ENCODE measurements around the gene IGFBP5. TPM values are rescaled to one million over a fixed set of nuclear protein-coding genes. Genes with fewer than 3 reads are reported as not detected.

Gene IGFBP5
- total RNA-seq, 4 donors from 2014 or later, result 284 to 2,528 (median 672) TPM

DNA sequence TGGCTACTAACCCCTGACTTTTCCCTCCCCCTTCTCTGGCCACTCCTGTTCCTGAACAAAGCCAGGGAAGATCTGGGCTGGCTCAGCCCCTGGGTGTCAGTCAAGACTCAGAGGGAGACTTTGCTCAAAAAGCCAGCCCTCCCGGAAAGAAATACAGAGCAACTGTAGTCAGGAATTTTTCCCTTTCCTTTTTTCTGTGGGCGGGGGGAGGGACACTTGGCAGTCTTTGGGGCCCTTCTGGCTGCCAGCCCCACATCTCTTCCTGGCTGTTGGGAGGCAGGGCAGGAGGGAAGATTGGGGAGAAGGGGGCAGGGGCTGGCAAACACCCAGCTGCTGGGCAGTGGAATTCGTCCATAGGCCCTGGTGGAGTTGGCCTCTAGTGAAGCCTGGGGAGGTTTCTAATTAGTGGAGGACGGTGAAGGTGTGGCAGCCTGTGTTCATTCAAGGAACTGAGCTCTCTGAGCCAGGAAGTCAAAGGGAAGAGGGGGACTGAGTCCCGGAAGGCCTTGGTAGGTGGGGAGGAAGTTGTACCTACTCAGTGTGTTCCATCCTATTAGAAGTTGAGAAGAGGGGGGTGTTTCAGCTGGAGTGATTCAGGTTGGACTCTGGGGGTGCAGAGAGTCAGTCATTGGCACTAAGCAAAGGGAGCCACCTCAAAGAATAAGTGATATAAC, 51.2 kb downstream of the IGFBP5 start:
- ATAC-seq (ENCODE audit: low FRiP score), result peak; percentile 46
- no peak for DNase-seq (ENCODE audit: low spot score)
- TF ChIP-seq CTCF (IDR thresholded peaks at IDR 0.05), result no peak

DNA sequence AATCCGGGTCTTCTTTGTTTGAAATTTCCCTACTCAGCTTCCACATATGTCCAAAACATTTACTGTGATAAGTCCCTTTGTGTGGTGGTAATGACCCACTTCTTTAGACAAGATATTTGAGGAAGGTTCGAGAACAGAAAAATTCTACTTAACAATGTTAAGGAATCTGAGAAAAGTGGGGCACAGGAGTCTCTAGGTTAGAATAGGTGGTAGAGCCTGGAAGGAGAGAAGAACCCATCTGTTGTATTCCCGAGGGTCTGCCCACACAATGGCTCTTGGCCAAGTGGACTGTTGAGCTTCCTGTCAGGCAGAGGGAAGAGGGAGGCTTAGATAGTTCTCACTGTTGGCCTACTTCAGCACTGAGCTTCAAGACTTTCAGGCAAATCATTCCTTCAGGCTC, 57.9 kb downstream of the IGFBP5 start:
- no peak for TF ChIP-seq CTCF (IDR thresholded peaks at IDR 0.05)
- DNase-seq (ENCODE audit: low spot score), result no peak
- ATAC-seq (ENCODE audit: low FRiP score), result no peak

DNA sequence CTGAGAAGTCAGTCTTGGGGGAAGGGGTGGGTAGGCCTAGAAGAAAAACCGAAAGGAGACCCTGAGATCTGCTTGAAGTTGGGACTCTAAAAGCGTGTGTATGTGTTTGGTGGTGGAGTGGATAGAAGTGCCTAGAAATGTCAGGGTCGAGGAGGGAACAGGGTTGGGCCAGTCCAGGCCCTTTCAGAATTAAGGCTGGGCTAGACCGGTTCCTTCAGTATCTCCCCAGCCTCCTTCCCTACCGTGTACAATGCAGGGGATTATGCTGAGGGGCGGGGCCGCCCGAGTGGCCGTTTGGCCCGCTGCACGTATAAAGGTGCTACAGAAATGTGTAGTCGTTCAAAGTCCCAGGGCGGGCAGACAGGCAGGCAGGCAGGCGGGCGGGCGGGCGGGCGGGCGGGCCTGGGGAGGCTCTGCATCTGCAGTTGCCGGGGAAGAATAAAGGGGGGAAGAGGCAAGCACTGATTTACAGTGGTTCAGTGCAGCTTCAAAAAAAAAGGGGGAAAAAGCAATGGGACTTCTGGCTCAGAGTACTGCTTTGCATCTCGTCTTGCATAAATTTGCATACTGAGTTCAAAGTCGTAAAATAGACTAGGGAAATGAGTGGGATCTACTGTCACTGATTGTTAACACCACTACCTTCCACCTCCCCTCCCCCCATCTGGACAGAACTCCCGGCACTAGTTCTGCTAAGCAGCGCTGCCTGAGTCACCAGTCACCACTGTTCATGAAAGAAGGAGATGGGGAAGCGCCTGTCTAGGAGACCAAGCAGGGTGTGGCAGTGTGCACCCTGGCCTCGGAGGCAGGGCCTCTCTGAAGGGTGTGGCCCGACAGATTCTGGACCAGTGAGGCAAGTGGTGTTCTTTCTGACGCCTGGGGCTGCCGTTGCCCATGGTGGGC, 58.5 kb downstream of the IGFBP5 start:
- DNase-seq (ENCODE audit: low spot score) (no peak), ATAC-seq (ENCODE audit: low FRiP score) (no peak)
- no peak for TF ChIP-seq CTCF (IDR thresholded peaks at IDR 0.05)

- no peak for TF ChIP-seq CTCF (IDR thresholded peaks at IDR 0.05)
- DNase-seq (ENCODE audit: low spot score) (no peak), ATAC-seq (ENCODE audit: low FRiP score) (no peak)
Observed at GRCh38 chr2:216635701-216636550, 59.4 kb downstream of the IGFBP5 start.

- ATAC-seq (ENCODE audit: low FRiP score), result no peak
- TF ChIP-seq CTCF (IDR thresholded peaks at IDR 0.05), result no peak
- DNase-seq (ENCODE audit: low spot score), result no peak
Observed at GRCh38 chr2:216635171-216635570, 60.2 kb downstream of the IGFBP5 start.

- no peak for DNase-seq (ENCODE audit: low spot score)
- TF ChIP-seq CTCF (IDR thresholded peaks at IDR 0.05), result no peak
- ATAC-seq (ENCODE audit: low FRiP score), result no peak
Observed at GRCh38 chr2:216634370-216635148, 60.8 kb downstream of the IGFBP5 start.
